PFSK-1 (cell line): ENCODE measurements around the gene TMEM121B.

Source experiments
- FOXP2 ChIP-seq: optimal IDR thresholded peaks from 2 replicates; pipeline ENCODE3; 2011; ENCODE audit warnings: borderline replicate concordance, control low read depth, inconsistent platforms; ENCODE audit not compliant: insufficient read depth; ENCODE audit errors: extremely low read length, extremely low read depth
- POLR2AphosphoS5 ChIP-seq: IDR thresholded peaks from 2 replicates; pipeline ENCODE4 v1.6.1; 2012; ENCODE audit warnings: low read depth, mild to moderate bottlenecking, control low read depth, low read length, moderate library complexity
- REST ChIP-seq, 2 experiments: IDR thresholded peaks; 2 replicates each; pipeline versions ENCODE4 v1.6.1 to v1.8.0; 2011 to 2012; ENCODE audit warnings: low read depth in 2 of 2, low read length in 2 of 2, control low read depth in 1 of 2, inconsistent platforms in 1 of 2, mild to moderate bottlenecking in 1 of 2, moderate library complexity in 1 of 2; ENCODE audit not compliant: insufficient read depth in 1 of 2
- SIN3A ChIP-seq: IDR thresholded peaks from 2 replicates; pipeline ENCODE4 v1.6.1; 2012; ENCODE audit warnings: mild to moderate bottlenecking, low read length, moderate library complexity, borderline replicate concordance; ENCODE audit not compliant: insufficient read depth
- TAF1 ChIP-seq: IDR thresholded peaks from 2 replicates; pipeline ENCODE4 v1.6.1; 2012; ENCODE audit warnings: low read length, control low read depth, borderline replicate concordance; ENCODE audit not compliant: insufficient read depth

TMEM121B gene

GRCh38 chr22:17137170-17137569, 16.0 kb upstream of the TMEM121B start:
- TF ChIP-seq POLR2AphosphoS5 (no peak), TAF1 (no peak), FOXP2 (no peak), SIN3A (no peak), REST (IDR thresholded peaks at IDR 0.05; ENCODE audit: insufficient read depth in 1 of 2, low read depth in 2 of 2, low read length in 2 of 2) (no peak)

- TF ChIP-seq REST (IDR thresholded peaks at IDR 0.05; ENCODE audit: insufficient read depth in 1 of 2, low read depth in 2 of 2, low read length in 2 of 2) (no peak), TAF1 (no peak), FOXP2 (no peak), SIN3A (no peak), POLR2AphosphoS5 (no peak)
Measured at GRCh38 chr22:17135153-17135760, 14.1 kb upstream of the TMEM121B start.

DNA sequence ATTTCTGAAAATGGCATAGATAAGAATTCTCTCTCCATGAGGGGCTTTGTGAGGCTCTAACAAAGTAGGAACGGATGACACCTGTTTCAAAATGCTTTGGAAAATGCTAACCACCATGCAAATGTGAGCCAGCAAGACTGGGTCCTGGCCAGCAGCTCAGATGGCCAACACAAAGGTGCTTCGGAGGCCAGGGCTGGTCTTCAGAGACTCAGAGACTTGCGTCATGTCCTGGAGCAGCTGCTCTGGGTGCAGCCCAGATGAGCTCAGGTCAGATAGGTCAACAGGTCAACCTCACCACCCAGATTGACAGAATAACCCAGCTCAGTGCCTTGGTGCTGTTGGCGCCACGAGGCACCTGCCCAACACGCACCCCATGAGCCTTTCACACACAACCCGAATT, 12.0 kb upstream of the TMEM121B start:
- TF ChIP-seq FOXP2 (no peak), SIN3A (no peak), REST (IDR thresholded peaks at IDR 0.05; ENCODE audit: insufficient read depth in 1 of 2, low read depth in 2 of 2, low read length in 2 of 2) (no peak)

DNA sequence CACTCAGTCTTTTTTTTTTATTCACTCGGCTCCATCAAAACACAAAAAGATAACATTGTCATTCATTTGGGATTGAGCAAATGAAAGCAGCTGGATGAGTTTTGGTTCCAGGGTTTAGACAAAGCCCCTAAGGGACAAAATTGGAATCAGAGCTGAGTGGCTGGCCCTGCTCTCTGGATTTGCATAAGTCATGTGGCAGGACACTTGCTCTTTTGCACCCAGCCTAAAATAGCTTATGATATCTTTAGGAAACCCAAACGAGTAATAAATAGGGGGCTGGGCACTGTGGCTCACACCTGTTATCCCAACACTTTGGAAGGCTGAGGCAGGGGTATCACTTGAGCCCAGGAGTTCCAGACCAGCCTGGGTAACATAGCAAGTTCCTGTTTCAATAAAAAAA, 11.0 kb upstream of the TMEM121B start:
- TF ChIP-seq SIN3A: no peak
- TF ChIP-seq TAF1: no peak
- no peak for TF ChIP-seq REST (IDR thresholded peaks at IDR 0.05; ENCODE audit: insufficient read depth in 1 of 2, low read depth in 2 of 2, low read length in 2 of 2)
- no peak for TF ChIP-seq POLR2AphosphoS5
- no peak for TF ChIP-seq FOXP2

DNA sequence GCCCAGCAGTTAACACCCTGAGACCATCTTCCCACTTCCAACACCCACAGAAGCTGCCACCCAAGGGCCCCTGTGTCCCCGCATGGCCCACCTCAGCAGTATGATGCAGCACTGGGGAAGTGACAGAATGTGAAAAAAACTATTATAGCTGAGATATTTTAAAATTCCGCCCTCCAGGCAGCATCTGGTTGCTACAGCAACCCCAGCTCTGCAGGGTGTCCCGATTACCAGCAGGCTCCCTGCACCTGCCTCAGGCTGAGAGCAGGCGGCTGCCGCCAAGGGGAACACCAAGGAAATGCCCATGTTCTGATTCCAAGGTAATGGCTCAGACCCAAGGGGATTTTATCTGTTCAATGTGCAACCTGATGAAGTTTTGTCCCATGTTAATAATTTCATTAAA, 10.5 kb upstream of the TMEM121B start:
- no peak for TF ChIP-seq TAF1
- TF ChIP-seq POLR2AphosphoS5: no peak
- TF ChIP-seq FOXP2: no peak
